OCI-LY7 (cell line): ENCODE data around the gene CTNNA3.

Experiments used
- EZH2phosphoT487 ChIP-seq: fragments of 200-600 bp; sonication (generic); IDR thresholded peaks from 2 replicates; pipeline ENCODE4 v1.6.1; 2018; ENCODE audit warnings: low read depth, borderline replicate concordance, mild to moderate bottlenecking, mixed run types, antibody characterized with exemption, low read length, moderate library complexity, mixed read lengths
- TF ChIP-seq, protein P1 (sequence below): fragments of 200-600 bp; sonication (generic); conservative IDR thresholded peaks from 2 replicates; pipeline ENCODE4 v1.5.1; 2014; ENCODE audit warnings: mild to moderate bottlenecking, antibody characterized with exemption, low read length, moderate library complexity, mixed read lengths

DNA sequence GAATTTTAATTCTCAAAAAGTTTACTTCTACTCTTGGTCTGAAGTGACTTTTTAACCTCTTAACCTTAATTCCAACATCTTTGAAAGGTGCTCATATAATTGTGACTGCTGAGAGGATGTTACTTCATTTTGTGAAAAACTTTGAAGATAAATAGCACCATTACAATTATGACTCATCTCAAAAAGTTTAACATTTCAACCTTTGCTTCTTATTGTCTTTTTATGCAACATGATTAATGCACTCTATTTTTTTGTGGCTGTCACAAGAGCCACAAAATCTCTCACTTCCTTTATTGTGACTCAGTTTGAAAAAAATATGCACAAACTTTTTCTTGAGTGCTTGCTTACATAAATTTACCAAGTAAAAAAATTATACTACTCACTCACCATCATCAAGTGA lies 387.1 kb downstream of the CTNNA3 start:
- TF ChIP-seq, protein P1, sequence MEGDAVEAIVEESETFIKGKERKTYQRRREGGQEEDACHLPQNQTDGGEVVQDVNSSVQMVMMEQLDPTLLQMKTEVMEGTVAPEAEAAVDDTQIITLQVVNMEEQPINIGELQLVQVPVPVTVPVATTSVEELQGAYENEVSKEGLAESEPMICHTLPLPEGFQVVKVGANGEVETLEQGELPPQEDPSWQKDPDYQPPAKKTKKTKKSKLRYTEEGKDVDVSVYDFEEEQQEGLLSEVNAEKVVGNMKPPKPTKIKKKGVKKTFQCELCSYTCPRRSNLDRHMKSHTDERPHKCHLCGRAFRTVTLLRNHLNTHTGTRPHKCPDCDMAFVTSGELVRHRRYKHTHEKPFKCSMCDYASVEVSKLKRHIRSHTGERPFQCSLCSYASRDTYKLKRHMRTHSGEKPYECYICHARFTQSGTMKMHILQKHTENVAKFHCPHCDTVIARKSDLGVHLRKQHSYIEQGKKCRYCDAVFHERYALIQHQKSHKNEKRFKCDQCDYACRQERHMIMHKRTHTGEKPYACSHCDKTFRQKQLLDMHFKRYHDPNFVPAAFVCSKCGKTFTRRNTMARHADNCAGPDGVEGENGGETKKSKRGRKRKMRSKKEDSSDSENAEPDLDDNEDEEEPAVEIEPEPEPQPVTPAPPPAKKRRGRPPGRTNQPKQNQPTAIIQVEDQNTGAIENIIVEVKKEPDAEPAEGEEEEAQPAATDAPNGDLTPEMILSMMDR, result no peak
- no peak for TF ChIP-seq EZH2phosphoT487
